HEK293T (cell line): Measurements from ENCODE around the gene PALLD.

ENCODE experiments used
- ELF4 ChIP-seq: fragments of 450-650 bp; IDR thresholded peaks from 2 replicates; pipeline ENCODE4 v1.6.1; 2017; ENCODE audit warnings: antibody characterized with exemption
- FOXM1 ChIP-seq: fragments of 450-650 bp; IDR thresholded peaks from 2 replicates; pipeline ENCODE4 v1.6.1; 2017; ENCODE audit warnings: mild to moderate bottlenecking, borderline replicate concordance
- HDGF ChIP-seq: fragments of 450-650 bp; IDR thresholded peaks from 2 replicates; pipeline ENCODE4 v1.6.1; 2017; ENCODE audit warnings: antibody characterized with exemption, borderline replicate concordance

- no peak for TF ChIP-seq FOXM1
- TF ChIP-seq ELF4: no peak
- no peak for TF ChIP-seq HDGF
These were observed 349.0 kb downstream of the PALLD start for GRCh38 chr4:168845897-168846296.
